Activated T-helper 1 cell treated with Interleukin-2 at 50 U/mL for 16 hours (primary cell): ENCODE measurements around the gene CABLES1.
"Not testable (repeated sequence)": the region's sequence is repeated elsewhere in the genome, so short reads cannot be mapped to it uniquely, and the experiment has no call there.

Source experiments
- DNase-seq: peaks from one replicate; pipeline ENCODE4 v3.0.0-alpha.2; 2020; ENCODE audit warnings: low read depth

CABLES1 gene

GRCh38 chr18:23134780-23135549 lies at the start of gene CABLES1:
Gene CABLES1 (plus strand): TSS chr18:23135485. CDS start chr18:23135763, 278 bp downstream.
- DNase-seq = no peak

GRCh38 chr18:23087352-23087751 lies 47.9 kb upstream of the CABLES1 start:
- DNase-seq = no peak

- DNase-seq = no peak
Observed at GRCh38 chr18:23088310-23088709, 47.0 kb upstream of the CABLES1 start.

- not testable (repeated sequence) for DNase-seq
Observed at GRCh38 chr18:23091017-23091993, 44.0 kb upstream of the CABLES1 start.

- no peak for DNase-seq
Observed at GRCh38 chr18:23092121-23092520, 43.2 kb upstream of the CABLES1 start.

- not testable (repeated sequence) for DNase-seq
Observed at GRCh38 chr18:23093130-23093529, 42.2 kb upstream of the CABLES1 start.

- DNase-seq = no peak
Observed at GRCh38 chr18:23093772-23094171, 41.5 kb upstream of the CABLES1 start.

GRCh38 chr18:23094411-23095190 lies 40.7 kb upstream of the CABLES1 start:
- no peak for DNase-seq

- DNase-seq = no peak
Observed at GRCh38 chr18:23095463-23095862, 39.8 kb upstream of the CABLES1 start.

GRCh38 chr18:23097016-23097415 lies 38.3 kb upstream of the CABLES1 start:
- DNase-seq = not testable (repeated sequence)

GRCh38 chr18:23099621-23100020 lies 35.7 kb upstream of the CABLES1 start:
- no peak for DNase-seq

- DNase-seq = no peak
Observed at GRCh38 chr18:23101861-23102432, 33.3 kb upstream of the CABLES1 start.

GRCh38 chr18:23102493-23103261 lies 32.6 kb upstream of the CABLES1 start:
- no peak for DNase-seq

GRCh38 chr18:23103449-23103848 lies 31.8 kb upstream of the CABLES1 start:
- no peak for DNase-seq

GRCh38 chr18:23105030-23105429 lies 30.3 kb upstream of the CABLES1 start:
- DNase-seq = no peak

- DNase-seq = no peak
Observed at GRCh38 chr18:23105581-23106219, 29.6 kb upstream of the CABLES1 start.

- DNase-seq = no peak
Observed at GRCh38 chr18:23106575-23106974, 28.7 kb upstream of the CABLES1 start.

GRCh38 chr18:23107718-23108117 lies 27.6 kb upstream of the CABLES1 start:
- DNase-seq = no peak

- no peak for DNase-seq
Observed at GRCh38 chr18:23108496-23108895, 26.8 kb upstream of the CABLES1 start.

- DNase-seq = not testable (repeated sequence)
Observed at GRCh38 chr18:23109163-23109562, 26.1 kb upstream of the CABLES1 start.
